GM12872 (cell line): ENCODE measurements around the gene TPM1.

Source experiments
- TF ChIP-seq, protein P1 (sequence below): IDR thresholded peaks from 3 replicates; pipeline ENCODE4 v1.5.1; 2011; ENCODE audit warnings: low read depth, mild to moderate bottlenecking, low read length, moderate library complexity; ENCODE audit not compliant: insufficient read depth

The TPM1 gene

DNA sequence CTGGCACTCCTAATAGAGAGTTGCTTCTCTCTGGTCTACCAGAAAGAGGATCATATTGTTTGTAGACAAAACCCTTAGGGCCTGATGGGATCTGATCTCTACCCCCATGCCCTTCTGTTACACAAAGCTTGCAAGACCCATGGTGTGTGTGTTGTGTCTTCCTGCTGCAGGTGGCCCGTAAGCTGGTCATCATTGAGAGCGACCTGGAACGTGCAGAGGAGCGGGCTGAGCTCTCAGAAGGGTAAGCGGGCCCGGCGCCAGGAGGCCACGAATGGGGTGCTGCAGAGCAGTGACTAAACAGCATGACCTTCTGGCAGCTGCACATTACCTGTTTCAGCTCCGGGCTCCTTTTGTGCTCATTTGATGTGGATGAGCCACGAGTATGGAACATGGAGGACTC, 18.2 kb downstream of the TPM1 start:
- TF ChIP-seq, protein P1, sequence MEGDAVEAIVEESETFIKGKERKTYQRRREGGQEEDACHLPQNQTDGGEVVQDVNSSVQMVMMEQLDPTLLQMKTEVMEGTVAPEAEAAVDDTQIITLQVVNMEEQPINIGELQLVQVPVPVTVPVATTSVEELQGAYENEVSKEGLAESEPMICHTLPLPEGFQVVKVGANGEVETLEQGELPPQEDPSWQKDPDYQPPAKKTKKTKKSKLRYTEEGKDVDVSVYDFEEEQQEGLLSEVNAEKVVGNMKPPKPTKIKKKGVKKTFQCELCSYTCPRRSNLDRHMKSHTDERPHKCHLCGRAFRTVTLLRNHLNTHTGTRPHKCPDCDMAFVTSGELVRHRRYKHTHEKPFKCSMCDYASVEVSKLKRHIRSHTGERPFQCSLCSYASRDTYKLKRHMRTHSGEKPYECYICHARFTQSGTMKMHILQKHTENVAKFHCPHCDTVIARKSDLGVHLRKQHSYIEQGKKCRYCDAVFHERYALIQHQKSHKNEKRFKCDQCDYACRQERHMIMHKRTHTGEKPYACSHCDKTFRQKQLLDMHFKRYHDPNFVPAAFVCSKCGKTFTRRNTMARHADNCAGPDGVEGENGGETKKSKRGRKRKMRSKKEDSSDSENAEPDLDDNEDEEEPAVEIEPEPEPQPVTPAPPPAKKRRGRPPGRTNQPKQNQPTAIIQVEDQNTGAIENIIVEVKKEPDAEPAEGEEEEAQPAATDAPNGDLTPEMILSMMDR = no peak

DNA sequence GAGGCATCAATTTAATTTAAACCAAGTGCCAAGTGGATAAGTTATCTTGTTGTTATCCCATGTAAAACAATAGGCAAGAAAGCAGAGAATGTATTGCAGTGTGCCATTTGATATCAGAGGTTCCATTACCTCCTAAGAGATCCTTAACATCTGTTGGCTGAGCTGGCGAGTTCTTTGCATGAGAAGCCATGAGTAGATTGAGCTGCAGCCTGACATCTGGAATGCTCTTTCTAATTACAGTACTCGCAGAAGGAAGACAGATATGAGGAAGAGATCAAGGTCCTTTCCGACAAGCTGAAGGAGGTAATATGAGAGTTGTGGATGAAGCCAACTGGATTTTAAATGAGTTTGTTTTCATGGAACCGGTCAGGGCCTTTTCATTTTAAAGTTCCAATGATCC, 19.4 kb downstream of the TPM1 start:
- TF ChIP-seq, protein P1 = no peak

DNA sequence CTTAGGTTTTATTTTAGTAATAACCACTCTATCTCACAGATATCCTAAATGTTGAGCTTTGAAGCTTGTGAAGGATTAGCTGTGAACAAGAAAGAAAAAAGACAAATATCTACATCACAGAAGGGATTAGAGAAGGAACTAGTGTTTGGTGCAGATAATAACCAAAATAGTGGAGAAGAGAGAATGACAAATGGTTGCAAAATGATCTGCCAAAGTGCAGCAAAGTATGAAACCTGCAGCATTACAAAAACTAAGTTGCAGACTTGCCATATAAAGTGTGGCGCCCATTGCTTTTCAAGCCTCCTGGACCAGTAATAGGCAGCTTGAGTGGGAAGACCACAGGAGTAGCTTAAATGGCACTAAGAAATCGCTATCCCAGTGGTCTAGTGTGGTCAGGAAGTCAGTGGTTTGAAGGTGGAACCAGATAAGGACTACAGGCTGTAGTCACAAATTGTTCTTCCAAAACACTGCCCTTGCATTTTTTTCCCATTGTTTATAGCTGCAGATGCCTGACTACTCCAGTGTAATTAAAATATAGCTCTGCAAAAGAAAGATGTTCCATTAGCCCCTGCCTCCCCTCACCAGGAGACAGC, 20.7 kb downstream of the TPM1 start:
- TF ChIP-seq, protein P1 = no peak

DNA sequence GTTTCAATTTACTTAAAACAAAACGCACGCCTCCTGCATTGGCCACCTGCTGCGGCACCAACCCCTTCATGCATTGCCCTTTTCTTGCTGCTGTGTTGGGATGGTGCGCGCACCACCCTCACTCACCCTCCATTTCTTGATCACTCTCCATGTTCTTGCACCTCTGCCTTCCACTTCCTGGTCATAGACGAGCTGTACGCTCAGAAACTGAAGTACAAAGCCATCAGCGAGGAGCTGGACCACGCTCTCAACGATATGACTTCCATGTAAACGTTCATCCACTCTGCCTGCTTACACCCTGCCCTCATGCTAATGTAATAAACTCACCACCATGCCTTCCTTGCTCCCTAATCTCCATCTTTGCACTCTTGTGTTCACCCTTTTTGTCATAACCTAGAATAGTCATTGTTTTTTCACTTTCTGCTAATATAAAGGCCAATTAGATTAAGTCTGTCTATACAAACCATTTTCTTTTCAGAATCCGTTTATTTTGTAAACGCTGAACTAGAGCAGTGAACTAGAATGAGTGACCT, 21.4 kb downstream of the TPM1 start:
- TF ChIP-seq, protein P1 = no peak

DNA sequence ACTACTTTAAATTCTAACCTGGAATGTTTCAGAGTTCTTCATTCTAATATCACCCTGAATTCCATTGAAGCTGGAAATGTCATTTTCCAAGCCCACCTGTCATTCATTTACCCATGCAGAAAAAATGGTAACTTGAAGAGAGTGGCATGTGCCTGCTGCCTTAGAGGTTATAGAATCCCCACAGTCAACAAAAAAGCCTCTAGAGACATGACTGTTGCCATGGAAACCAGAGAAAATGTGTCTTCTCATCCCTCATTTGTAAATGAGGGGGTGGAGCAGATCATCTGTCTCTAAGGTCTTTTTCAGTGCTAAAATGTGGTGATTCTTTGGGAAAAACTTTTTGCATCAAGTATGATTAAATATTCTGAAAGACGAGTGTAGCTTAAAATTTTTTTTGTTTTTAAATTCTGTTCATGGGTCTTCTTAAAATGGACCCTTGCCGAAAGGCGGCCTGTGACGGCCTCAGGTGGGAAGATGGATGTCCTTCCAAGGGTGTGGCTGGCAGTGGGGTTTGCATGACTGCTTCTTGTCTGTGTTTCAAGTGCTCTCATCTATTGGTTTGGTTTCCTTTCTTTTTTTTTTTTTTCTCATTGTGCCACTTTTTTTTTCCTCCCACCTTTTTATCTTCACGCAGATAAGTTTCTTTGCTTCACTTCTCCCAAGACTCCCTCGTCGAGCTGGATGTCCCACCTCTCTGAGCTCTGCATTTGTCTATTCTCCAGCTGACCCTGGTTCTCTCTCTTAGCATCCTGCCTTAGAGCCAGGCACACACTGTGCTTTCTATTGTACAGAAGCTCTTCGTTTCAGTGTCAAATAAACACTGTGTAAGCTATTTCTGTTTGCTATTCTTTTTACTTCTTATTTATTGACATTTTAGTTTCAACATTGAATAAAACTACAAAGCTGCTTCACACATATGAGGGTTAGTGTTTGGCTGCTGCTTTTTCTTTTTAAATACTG, 23.0 kb downstream of the TPM1 start:
- TF ChIP-seq, protein P1 = no peak

DNA sequence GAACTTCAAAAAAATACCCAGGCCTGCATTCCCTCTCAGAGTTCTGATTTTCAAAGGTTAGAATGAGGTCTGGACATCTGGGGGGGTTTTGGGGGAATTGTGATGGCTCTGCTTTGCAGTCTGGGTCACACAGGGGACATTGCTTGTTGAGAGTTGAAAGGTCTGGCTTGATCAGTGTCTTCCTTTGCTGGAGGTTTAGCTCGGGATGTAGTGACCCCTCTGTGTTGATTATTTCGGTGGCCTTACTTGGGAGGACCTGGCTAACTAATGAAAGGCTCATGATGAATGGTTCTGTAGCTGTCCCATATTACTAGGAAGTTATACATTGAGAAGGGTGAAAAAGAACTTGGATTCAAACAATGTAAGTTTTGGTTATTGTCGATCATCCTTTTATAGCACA, 23.7 kb downstream of the TPM1 start:
- TF ChIP-seq, protein P1 = no peak

DNA sequence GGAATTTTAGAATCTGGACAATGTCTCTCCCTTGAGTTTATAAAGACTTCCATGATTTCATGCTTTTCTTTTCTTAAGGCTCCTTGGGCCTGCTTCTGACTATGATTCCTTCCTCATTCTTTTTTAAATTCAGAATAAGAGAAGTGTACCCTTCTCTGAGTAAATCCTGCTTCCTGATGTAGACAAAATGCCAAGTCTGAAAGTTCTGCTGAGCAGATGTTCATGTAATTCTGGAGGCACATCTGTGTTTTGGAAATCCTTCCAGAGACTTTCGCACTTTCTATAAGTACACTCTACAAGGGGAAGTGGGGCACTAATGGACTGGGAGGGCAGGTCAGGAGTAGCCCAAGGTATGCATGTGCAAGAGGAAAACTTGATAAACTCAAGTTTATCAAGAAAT, 24.8 kb downstream of the TPM1 start:
- TF ChIP-seq, protein P1 = no peak
